SK-N-SH (cell line): ENCODE measurements around the gene ARFGAP1. TPM values are rescaled to one million over a fixed set of nuclear protein-coding genes. Genes with fewer than 3 reads are reported as not detected.

Source experiments
- CTCF ChIA-PET: fragments of 300-600, 350-600 bp; formaldehyde crosslinking; extraction: SDS; loops from one replicate; lab custom pipeline; 2021; lab: Yijun Ruan, JAX
- POLR2A ChIA-PET: fragments of 350-600 bp; sonication (Branson Sonifier 250); formaldehyde crosslinking; extraction: SDS; loops from one replicate; lab custom pipeline; 2020; ENCODE audit warnings: antibody characterized with exemption, inconsistent platforms; lab: Yijun Ruan, JAX
- DNase-seq: peaks from one replicate; pipeline ENCODE4 v3.0.0; 2012
- H2AFZ ChIP-seq: fragments of 200-600 bp; sonication (generic); 2 replicates; pipeline ENCODE4 v1.8.1; 2016; ENCODE audit warnings: antibody characterized with exemption, mild to moderate bottlenecking, low read depth
- H3F3A ChIP-seq: fragments of 200-600 bp; sonication (generic); replicated peaks from 2 replicates; pipeline ENCODE3; 2016; ENCODE audit warnings: antibody characterized with exemption, mild to moderate bottlenecking; ENCODE audit not compliant: insufficient read depth
- H3K27ac ChIP-seq, 2 experiments: fragments of 200-500 bp in 1 of 2; fragments of 200-600 bp in 1 of 2; sonication (Bioruptor generic) in 1 of 2; sonication (generic), shearing (Covaris generic) in 1 of 2; 2 replicates each; pipeline versions ENCODE4 v1.5.1 to v1.6.1; 2014 to 2016; ENCODE audit warnings: low read depth in 2 of 2, inconsistent platforms in 1 of 2, low read length in 1 of 2, mild to moderate bottlenecking in 1 of 2, mixed read lengths in 1 of 2
- H3K27me3 ChIP-seq: fragments of 200-600 bp; sonication (generic), shearing (Covaris generic); 2 replicates; pipeline ENCODE4 v1.6.1; 2016; ENCODE audit warnings: mixed run types; ENCODE audit not compliant: insufficient read depth
- H3K36me3 ChIP-seq, 2 experiments: fragments of 200-500 bp in 1 of 2; fragments of 200-600 bp in 1 of 2; sonication (Bioruptor generic) in 1 of 2; sonication (generic) in 1 of 2; replicated peaks in 1 of 2; 2 replicates each; pipeline versions ENCODE3 to v1.5.1; 2014 to 2016; ENCODE audit warnings: low read length in 1 of 2, mild to moderate bottlenecking in 1 of 2; ENCODE audit not compliant: insufficient read depth in 2 of 2, control insufficient read depth in 1 of 2
- H3K4me1 ChIP-seq, 2 experiments: fragments of 200-500 bp in 1 of 2; fragments of 200-600 bp in 1 of 2; sonication (Bioruptor generic) in 1 of 2; sonication (generic), shearing (Covaris generic) in 1 of 2; 2 replicates each; pipeline versions ENCODE4 v1.5.1 to v1.6.1; 2014 to 2016; ENCODE audit warnings: low read depth in 1 of 2, low read length in 1 of 2, mixed run types in 1 of 2; ENCODE audit not compliant: insufficient read depth in 2 of 2, control insufficient read depth in 1 of 2
- H3K4me2 ChIP-seq: fragments of 200-600 bp; sonication (generic), shearing (Covaris generic); 2 replicates; pipeline ENCODE4 v1.6.1; 2017; ENCODE audit warnings: mixed run types
- H3K4me3 ChIP-seq, 2 experiments: fragments of 200-500 bp in 1 of 2; fragments of 200-600 bp in 1 of 2; sonication (Bioruptor generic) in 1 of 2; sonication (generic), shearing (Covaris generic) in 1 of 2; 2 replicates each; pipeline versions ENCODE4 v1.5.1 to v1.8.1; 2014 to 2016; ENCODE audit warnings: low read depth in 2 of 2, inconsistent platforms in 1 of 2, low read length in 1 of 2, mild to moderate bottlenecking in 1 of 2, mixed read lengths in 1 of 2, moderate library complexity in 1 of 2
- H3K79me2 ChIP-seq: fragments of 200-600 bp; sonication (generic); 2 replicates; pipeline ENCODE4 v1.8.1; 2017; ENCODE audit warnings: mild to moderate bottlenecking; ENCODE audit not compliant: insufficient read depth
- H3K9ac ChIP-seq: fragments of 200-600 bp; sonication (generic); 2 replicates; pipeline ENCODE4 v1.6.1; 2017; ENCODE audit warnings: mixed run types
- H3K9me2 ChIP-seq: fragments of 200-600 bp; sonication (generic); 2 replicates; pipeline ENCODE4 v1.6.1; 2017; ENCODE audit warnings: mixed run types
- H3K9me3 ChIP-seq: fragments of 200-600 bp; sonication (generic); 2 replicates; pipeline ENCODE4 v1.6.1; 2017; ENCODE audit warnings: mixed run types, mild to moderate bottlenecking, moderate library complexity
- H4K20me1 ChIP-seq: fragments of 200-600 bp; sonication (generic); 2 replicates; pipeline ENCODE4 v1.6.1; 2017; ENCODE audit warnings: mild to moderate bottlenecking, mixed run types; ENCODE audit not compliant: insufficient read depth
- EZH2phosphoT487 ChIP-seq: fragments of 200-600 bp; sonication (generic); IDR thresholded peaks from 2 replicates; pipeline ENCODE4 v1.6.1; 2017; ENCODE audit warnings: low read depth, mixed run types, mild to moderate bottlenecking, antibody characterized with exemption, moderate library complexity, borderline replicate concordance
- FOXJ3 ChIP-seq: sonication (generic); formaldehyde crosslinking; IDR thresholded peaks from 2 replicates; pipeline ENCODE4 v1.5.1; 2020; ENCODE audit warnings: mild to moderate bottlenecking, missing genetic modification reagents
- FOXM1 ChIP-seq: IDR thresholded peaks from 2 replicates; pipeline ENCODE4 v1.4.0; 2012; ENCODE audit warnings: low read depth, mild to moderate bottlenecking
- IRF3 ChIP-seq: fragments of 150-350 bp; IDR thresholded peaks from 2 replicates; pipeline ENCODE4 v1.6.1; 2016; ENCODE audit warnings: mild to moderate bottlenecking, low read depth, low read length
- MXI1 ChIP-seq: IDR thresholded peaks from 2 replicates; pipeline ENCODE4 v1.6.1; 2012; ENCODE audit warnings: mild to moderate bottlenecking, low read depth, low read length, improper control_type of control experiment
- NRF1 ChIP-seq: IDR thresholded peaks from 2 replicates; pipeline ENCODE4 v1.6.1; 2012; ENCODE audit warnings: low read depth, mild to moderate bottlenecking, low read length
- RAD21 ChIP-seq: IDR thresholded peaks from 2 replicates; pipeline ENCODE4 v1.6.1; 2012; ENCODE audit warnings: mild to moderate bottlenecking, low read length
- RCOR1 ChIP-seq: fragments of 150-350 bp; IDR thresholded peaks from 2 replicates; pipeline ENCODE4 v1.6.1; 2017; ENCODE audit warnings: antibody characterized with exemption, low read length
- RXRA ChIP-seq: IDR thresholded peaks from 2 replicates; pipeline ENCODE4 v1.4.0; 2012; ENCODE audit warnings: low read depth, mild to moderate bottlenecking, borderline replicate concordance
- SMC3 ChIP-seq: IDR thresholded peaks from 2 replicates; pipeline ENCODE4 v1.6.1; 2012; ENCODE audit warnings: low read depth, low read length, improper control_type of control experiment
- TAF1 ChIP-seq: IDR thresholded peaks from 2 replicates; pipeline ENCODE4 v1.6.1; 2012; ENCODE audit warnings: low read depth, mild to moderate bottlenecking, low read length, moderate library complexity, borderline replicate concordance
- WGBS: methylation state at CpG from one replicate; pipeline ENCODE4 v1.1.6; 2017; ENCODE audit warnings: low lambda C conversion rate; 5-methylcytosine and 5-hydroxymethylcytosine counted together
- polyA plus RNA-seq, 3 experiments: library from polyadenylated mRNA; depleted of rRNA; stranded (reverse); fragments of >200 nt; gene quantifications; 2 replicates each; pipeline ENCODE4 v1.2.3, GENCODE V29; 2012
- TF ChIP-seq, protein P1 (sequence below): fragments of 200-600 bp; sonication (generic); IDR thresholded peaks from 2 replicates; pipeline ENCODE4 v1.6.1; 2017; ENCODE audit warnings: antibody characterized with exemption, mild to moderate bottlenecking, moderate library complexity

The ARFGAP1 gene
- polyA plus RNA-seq, 1 of the 3 experiments (the other 2 are of a cell fraction), result 72.7 TPM

- TF ChIP-seq EZH2phosphoT487, result no peak
- TF ChIP-seq IRF3, result no peak
- peak; percentile 48 for TF ChIP-seq SMC3
- TF ChIP-seq, protein P1, sequence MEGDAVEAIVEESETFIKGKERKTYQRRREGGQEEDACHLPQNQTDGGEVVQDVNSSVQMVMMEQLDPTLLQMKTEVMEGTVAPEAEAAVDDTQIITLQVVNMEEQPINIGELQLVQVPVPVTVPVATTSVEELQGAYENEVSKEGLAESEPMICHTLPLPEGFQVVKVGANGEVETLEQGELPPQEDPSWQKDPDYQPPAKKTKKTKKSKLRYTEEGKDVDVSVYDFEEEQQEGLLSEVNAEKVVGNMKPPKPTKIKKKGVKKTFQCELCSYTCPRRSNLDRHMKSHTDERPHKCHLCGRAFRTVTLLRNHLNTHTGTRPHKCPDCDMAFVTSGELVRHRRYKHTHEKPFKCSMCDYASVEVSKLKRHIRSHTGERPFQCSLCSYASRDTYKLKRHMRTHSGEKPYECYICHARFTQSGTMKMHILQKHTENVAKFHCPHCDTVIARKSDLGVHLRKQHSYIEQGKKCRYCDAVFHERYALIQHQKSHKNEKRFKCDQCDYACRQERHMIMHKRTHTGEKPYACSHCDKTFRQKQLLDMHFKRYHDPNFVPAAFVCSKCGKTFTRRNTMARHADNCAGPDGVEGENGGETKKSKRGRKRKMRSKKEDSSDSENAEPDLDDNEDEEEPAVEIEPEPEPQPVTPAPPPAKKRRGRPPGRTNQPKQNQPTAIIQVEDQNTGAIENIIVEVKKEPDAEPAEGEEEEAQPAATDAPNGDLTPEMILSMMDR, result peak; percentile 81
- TF ChIP-seq RAD21, result peak; percentile 70
- WGBS, result 27% methylated on average over 11 of the region's 12 CpGs
- H3K9me3 ChIP-seq, result no peaks in the 10 kb centered on the region
Observed at GRCh38 chr20:63223121-63223825, 49.3 kb upstream of the ARFGAP1 start.

GRCh38 chr20:63223826-63224207 lies 48.8 kb upstream of the ARFGAP1 start:
- Histone ChIP-seq H3K4me2 (no peak overlapping the region), H3K4me1 (peaks cover 0 to 17% of the 10 kb centered on the region in 2 experiments; a peak in 1 of 4 replicates), H3K9me2 (no peaks in the 10 kb centered on the region), H2AFZ (no peak overlapping the region), H3K27me3 (0 out of 2 replicates have a peak, but pooled peaks cover 6% of the 10 kb centered on the region), H3K9me3 (no peaks in the 10 kb centered on the region), H3K36me3 (no peaks in the 10 kb centered on the region), H3K4me3 (no peak overlapping the region), H3K79me2 (no peaks in the 10 kb centered on the region), H4K20me1 (no peaks in the 10 kb centered on the region), H3F3A (no peaks in the 10 kb centered on the region), H3K9ac (no peak overlapping the region), H3K27ac (no peak overlapping the region)
- WGBS, result 44% methylated on average over 2 of the region's 6 CpGs
- POLR2A ChIA-PET, result interaction anchor here (0.7 to 1.1 kb wide), 3 partner anchors 49 to 139 kb away, joined by 3 to 4 read pairs (median 4); partner anchors contain the start of gene ARFGAP1
- CTCF ChIA-PET, result interaction anchor here (0.7 to 5.2 kb wide), 60 partner anchors 8 to 390 kb away, joined by 3 to 168 read pairs (median 5); partner anchors contain the start of genes ARFGAP1, BIRC7, COL20A1 and NKAIN4
- no peak for DNase-seq
- TF ChIP-seq MXI1, result no peak
- no peak for TF ChIP-seq RCOR1
- TF ChIP-seq TAF1, result no peak
- TF ChIP-seq NRF1, result no peak
- no peak for TF ChIP-seq FOXJ3 (CRISPR knock-in tag)
- TF ChIP-seq FOXM1, result no peak
- no peak for TF ChIP-seq RXRA
- TF ChIP-seq, protein P1, result no peak

More at GRCh38 chr20:63223121-63223825, 49.3 kb upstream of the ARFGAP1 start:
- H3K27me3 ChIP-seq, result 0 out of 2 replicates have a peak, but pooled peaks cover 6% of the 10 kb centered on the region
- H3K27ac ChIP-seq, result no peak overlapping the region
- no peak overlapping the region for H3K4me2 ChIP-seq
- H3K4me1 ChIP-seq, result peaks cover 0 to 17% of the 10 kb centered on the region in 2 experiments; a peak in 1 of 4 replicates
- ChIA-PET CTCF (interaction anchor here (0.6 to 5.2 kb wide), 65 partner anchors 9 to 391 kb away, joined by 3 to 168 read pairs (median 5); partner anchors contain the start of genes ARFGAP1, BIRC7, COL20A1 and NKAIN4), POLR2A (interaction anchor here (1.0 to 1.1 kb wide), 2 partner anchors 49 to 138 kb away, joined by 3 to 4 read pairs; partner anchors contain the start of gene ARFGAP1)
- no peaks in the 10 kb centered on the region for H3K9me2 ChIP-seq
- H3K36me3 ChIP-seq, result no peaks in the 10 kb centered on the region
- H3K9ac ChIP-seq, result no peak overlapping the region
- no peaks in the 10 kb centered on the region for H3F3A ChIP-seq
- H3K4me3 ChIP-seq, result no peak overlapping the region; a peak in 1 of 4 replicates
- H3K79me2 ChIP-seq, result no peaks in the 10 kb centered on the region
- peak; percentile 76 for DNase-seq
- no peaks in the 10 kb centered on the region for H4K20me1 ChIP-seq
- H2AFZ ChIP-seq, result no peak overlapping the region
